ENCODE data around the gene ACBD6.

Gene ACBD6

DNA sequence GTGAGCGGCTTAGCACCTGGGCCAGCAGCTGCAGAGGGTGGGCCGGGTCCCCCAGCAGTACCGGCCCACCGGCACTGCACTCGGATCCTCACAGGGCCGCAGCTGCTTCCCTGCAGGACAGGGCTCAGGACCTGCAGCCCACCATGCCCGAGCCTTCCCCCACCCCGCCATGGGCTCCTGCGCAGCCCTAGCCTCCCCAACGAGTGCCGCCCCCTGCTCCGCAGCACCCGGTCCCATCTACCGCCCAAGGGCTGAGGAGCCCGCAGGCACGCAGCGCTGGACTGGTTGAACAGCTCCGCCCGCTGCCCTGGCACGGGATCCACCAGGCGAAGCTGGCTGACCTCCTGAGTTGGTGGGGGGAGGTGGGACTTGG, 6.3 kb upstream of the ACBD6 start:
- no peak overlapping the region for H3K4me2 ChIP-seq (ENCODE audit: low read length)
- peaks cover 2% of the 10 kb centered on the region; the same call in 1 of the 2 replicates for H3K4me1 ChIP-seq (ENCODE audit: control insufficient read depth, low read length)
- no peak overlapping the region for H3K4me3 ChIP-seq (ENCODE audit: low read length)
- H3K27ac ChIP-seq (ENCODE audit: low read depth, low read length) = no peak overlapping the region
- H3K36me3 ChIP-seq (ENCODE audit: control insufficient read depth, low read length) = no peaks in the 10 kb centered on the region
- H4K20me1 ChIP-seq (ENCODE audit: control insufficient read depth, insufficient read depth, low read depth, low read length) = no peaks in the 10 kb centered on the region
- H3K9me2 ChIP-seq (replicated peaks; ENCODE audit: control insufficient read depth, low read length) = no peaks in the 10 kb centered on the region
- no peaks in the 10 kb centered on the region for H3K79me2 ChIP-seq (ENCODE audit: control insufficient read depth, low read length)
- TF ChIP-seq, protein P1, sequence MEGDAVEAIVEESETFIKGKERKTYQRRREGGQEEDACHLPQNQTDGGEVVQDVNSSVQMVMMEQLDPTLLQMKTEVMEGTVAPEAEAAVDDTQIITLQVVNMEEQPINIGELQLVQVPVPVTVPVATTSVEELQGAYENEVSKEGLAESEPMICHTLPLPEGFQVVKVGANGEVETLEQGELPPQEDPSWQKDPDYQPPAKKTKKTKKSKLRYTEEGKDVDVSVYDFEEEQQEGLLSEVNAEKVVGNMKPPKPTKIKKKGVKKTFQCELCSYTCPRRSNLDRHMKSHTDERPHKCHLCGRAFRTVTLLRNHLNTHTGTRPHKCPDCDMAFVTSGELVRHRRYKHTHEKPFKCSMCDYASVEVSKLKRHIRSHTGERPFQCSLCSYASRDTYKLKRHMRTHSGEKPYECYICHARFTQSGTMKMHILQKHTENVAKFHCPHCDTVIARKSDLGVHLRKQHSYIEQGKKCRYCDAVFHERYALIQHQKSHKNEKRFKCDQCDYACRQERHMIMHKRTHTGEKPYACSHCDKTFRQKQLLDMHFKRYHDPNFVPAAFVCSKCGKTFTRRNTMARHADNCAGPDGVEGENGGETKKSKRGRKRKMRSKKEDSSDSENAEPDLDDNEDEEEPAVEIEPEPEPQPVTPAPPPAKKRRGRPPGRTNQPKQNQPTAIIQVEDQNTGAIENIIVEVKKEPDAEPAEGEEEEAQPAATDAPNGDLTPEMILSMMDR (IDR thresholded peaks at IDR 0.05; ENCODE audit: low read depth, low read length, poor library complexity, severe bottlenecking) = no peak
- TF ChIP-seq EZH2phosphoT487 (IDR thresholded peaks at IDR 0.05; ENCODE audit: borderline replicate concordance, low read length) = no peak
- no peaks in the 10 kb centered on the region for H3K9me3 ChIP-seq (ENCODE audit: control insufficient read depth, insufficient read depth, low read length)
- H3K27me3 ChIP-seq (ENCODE audit: control insufficient read depth, low read length) = no peaks in the 10 kb centered on the region
- H3F3A ChIP-seq (ENCODE audit: control insufficient read depth, insufficient read depth) = 0 out of 2 replicates have a peak, but pooled peaks cover 3% of the 10 kb centered on the region

DNA sequence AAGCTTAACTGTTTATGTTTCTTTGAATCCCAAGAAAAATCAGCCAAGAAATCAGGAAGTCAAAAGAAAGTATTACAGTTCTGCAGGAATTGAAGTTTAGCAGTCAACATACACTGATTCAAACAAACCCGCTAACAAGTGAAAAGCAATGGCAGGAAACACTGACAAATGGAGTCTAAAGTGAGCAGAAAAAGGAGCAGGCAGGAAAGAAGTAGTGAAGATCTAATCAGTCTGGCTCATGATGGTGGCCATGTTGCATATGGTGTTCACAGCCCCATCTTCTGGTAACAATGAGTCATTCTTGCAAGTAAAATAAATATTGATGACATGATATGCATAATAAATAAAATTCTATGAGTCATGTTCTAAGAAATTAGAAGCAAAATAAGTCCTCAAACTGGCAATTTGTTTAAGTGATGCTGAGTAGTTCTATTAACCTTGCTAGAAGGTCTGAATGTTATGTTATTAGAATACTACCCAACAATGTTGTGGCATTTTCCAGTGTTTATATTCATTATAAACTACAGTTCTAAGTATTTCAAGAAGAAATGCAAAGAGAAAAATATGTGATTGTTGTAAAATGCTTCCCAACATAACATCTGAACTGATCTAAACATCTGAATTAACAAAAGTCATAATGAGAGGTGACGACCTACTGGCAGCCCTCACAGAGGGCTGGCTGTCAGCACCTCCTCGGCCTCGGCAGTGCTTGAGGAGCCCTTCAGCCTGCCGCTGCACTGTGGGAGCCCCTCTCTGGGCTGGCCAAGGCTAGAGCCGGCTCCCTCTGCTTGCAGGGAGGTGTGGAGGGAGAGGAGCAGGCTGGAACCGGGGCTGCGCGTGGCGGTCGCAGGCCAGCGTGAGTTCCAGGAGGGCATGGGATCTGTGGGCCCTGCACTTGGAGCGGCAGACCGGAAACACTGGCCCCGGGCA, 5.7 kb upstream of the ACBD6 start:
- no peaks in the 10 kb centered on the region for H3K27me3 ChIP-seq (ENCODE audit: control insufficient read depth, low read length)
- no peaks in the 10 kb centered on the region for H3K79me2 ChIP-seq (ENCODE audit: control insufficient read depth, low read length)
- no peaks in the 10 kb centered on the region for H3K36me3 ChIP-seq (ENCODE audit: control insufficient read depth, low read length)
- H3K27ac ChIP-seq (ENCODE audit: low read depth, low read length) = no peak overlapping the region
- H3K9me2 ChIP-seq (replicated peaks; ENCODE audit: control insufficient read depth, low read length) = no peaks in the 10 kb centered on the region
- H3K9me3 ChIP-seq (ENCODE audit: control insufficient read depth, insufficient read depth, low read length) = no peaks in the 10 kb centered on the region
- no peaks in the 10 kb centered on the region for H4K20me1 ChIP-seq (ENCODE audit: control insufficient read depth, insufficient read depth, low read depth, low read length)
- peaks cover 8% of the 10 kb centered on the region; the same call in 1 of the 2 replicates for H3F3A ChIP-seq (ENCODE audit: control insufficient read depth, insufficient read depth)
- no peak overlapping the region for H3K4me2 ChIP-seq (ENCODE audit: low read length)
- TF ChIP-seq EZH2phosphoT487 (IDR thresholded peaks at IDR 0.05; ENCODE audit: borderline replicate concordance, low read length) = no peak
- TF ChIP-seq, protein P1 (IDR thresholded peaks at IDR 0.05; ENCODE audit: low read depth, low read length, poor library complexity, severe bottlenecking) = peak; percentile 28
- no peak overlapping the region for H3K4me3 ChIP-seq (ENCODE audit: low read length)
- peaks cover 9% of the 10 kb centered on the region for H3K4me1 ChIP-seq (ENCODE audit: control insufficient read depth, low read length)

- Histone ChIP-seq H3K36me3 (ENCODE audit: control insufficient read depth, low read length) (peaks cover 8% of the 10 kb centered on the region), H3K4me3 (ENCODE audit: low read length) (no peak overlapping the region), H3F3A (ENCODE audit: control insufficient read depth, insufficient read depth) (peaks cover 8% of the 10 kb centered on the region; the same call in 1 of the 2 replicates), H3K4me2 (ENCODE audit: low read length) (no peak overlapping the region), H3K9me3 (ENCODE audit: control insufficient read depth, insufficient read depth, low read length) (no peaks in the 10 kb centered on the region), H3K9me2 (replicated peaks; ENCODE audit: control insufficient read depth, low read length) (no peaks in the 10 kb centered on the region), H3K4me1 (ENCODE audit: control insufficient read depth, low read length) (peaks cover 15% of the 10 kb centered on the region), H3K27ac (ENCODE audit: low read depth, low read length) (no peak overlapping the region), H3K79me2 (ENCODE audit: control insufficient read depth, low read length) (peaks cover 16% of the 10 kb centered on the region), H4K20me1 (ENCODE audit: control insufficient read depth, insufficient read depth, low read depth, low read length) (peaks cover 2% of the 10 kb centered on the region; the same call in 1 of the 2 replicates), H3K27me3 (ENCODE audit: control insufficient read depth, low read length) (no peaks in the 10 kb centered on the region)
- TF ChIP-seq EZH2phosphoT487 (IDR thresholded peaks at IDR 0.05; ENCODE audit: borderline replicate concordance, low read length) = no peak
- TF ChIP-seq, protein P1 (IDR thresholded peaks at IDR 0.05; ENCODE audit: low read depth, low read length, poor library complexity, severe bottlenecking) = no peak
Measured at GRCh38 chr1:180505732-180506335, 3.5 kb upstream of the ACBD6 start.

All from DOHH2 (cell line).